GM12872 (cell line): ENCODE measurements around the gene KLHL6.

Experiments used
- TF ChIP-seq, protein P1 (sequence below): IDR thresholded peaks from 3 replicates; pipeline ENCODE4 v1.5.1; 2011; ENCODE audit warnings: low read depth, mild to moderate bottlenecking, low read length, moderate library complexity; ENCODE audit not compliant: insufficient read depth

Gene KLHL6

DNA sequence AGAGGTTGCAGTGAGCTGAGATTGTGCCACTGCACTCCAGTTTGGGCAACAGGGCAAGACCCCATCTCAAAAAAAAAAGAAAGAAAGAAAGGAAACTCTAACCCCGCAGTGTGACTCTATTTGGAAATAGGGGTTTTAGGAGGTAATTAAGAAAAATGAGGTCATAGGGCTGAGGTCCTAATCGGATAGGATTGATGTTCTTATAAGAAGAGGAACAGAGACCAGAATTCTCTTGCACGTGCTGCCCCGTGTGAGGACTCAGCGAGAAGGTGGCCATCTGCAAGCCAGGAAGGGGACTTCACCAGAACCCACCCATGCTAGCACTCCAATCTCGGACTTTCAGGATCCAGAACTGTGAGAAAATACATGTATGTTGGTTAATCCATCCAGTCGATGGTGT is 25.8 kb downstream of the KLHL6 start:
- TF ChIP-seq, protein P1, sequence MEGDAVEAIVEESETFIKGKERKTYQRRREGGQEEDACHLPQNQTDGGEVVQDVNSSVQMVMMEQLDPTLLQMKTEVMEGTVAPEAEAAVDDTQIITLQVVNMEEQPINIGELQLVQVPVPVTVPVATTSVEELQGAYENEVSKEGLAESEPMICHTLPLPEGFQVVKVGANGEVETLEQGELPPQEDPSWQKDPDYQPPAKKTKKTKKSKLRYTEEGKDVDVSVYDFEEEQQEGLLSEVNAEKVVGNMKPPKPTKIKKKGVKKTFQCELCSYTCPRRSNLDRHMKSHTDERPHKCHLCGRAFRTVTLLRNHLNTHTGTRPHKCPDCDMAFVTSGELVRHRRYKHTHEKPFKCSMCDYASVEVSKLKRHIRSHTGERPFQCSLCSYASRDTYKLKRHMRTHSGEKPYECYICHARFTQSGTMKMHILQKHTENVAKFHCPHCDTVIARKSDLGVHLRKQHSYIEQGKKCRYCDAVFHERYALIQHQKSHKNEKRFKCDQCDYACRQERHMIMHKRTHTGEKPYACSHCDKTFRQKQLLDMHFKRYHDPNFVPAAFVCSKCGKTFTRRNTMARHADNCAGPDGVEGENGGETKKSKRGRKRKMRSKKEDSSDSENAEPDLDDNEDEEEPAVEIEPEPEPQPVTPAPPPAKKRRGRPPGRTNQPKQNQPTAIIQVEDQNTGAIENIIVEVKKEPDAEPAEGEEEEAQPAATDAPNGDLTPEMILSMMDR: no peak

DNA sequence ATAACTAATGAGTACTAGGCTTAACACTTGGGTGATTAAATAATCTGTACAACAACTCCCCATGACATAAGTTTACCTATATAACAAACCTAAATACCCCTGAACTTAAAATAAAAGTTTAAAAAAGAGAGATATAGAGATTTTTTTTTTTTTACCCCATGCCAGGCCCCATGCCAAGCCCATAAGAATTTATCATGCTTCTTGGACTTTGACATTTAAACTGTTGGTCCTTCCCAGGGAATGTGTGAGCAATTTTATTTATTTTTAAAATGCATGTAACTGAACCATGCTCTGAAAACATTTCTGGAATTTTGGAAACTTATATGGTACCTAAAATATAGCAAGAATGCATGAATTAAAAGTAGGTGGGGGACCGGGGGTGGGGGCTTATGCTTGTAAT is 26.3 kb downstream of the KLHL6 start:
- TF ChIP-seq, protein P1: no peak

DNA sequence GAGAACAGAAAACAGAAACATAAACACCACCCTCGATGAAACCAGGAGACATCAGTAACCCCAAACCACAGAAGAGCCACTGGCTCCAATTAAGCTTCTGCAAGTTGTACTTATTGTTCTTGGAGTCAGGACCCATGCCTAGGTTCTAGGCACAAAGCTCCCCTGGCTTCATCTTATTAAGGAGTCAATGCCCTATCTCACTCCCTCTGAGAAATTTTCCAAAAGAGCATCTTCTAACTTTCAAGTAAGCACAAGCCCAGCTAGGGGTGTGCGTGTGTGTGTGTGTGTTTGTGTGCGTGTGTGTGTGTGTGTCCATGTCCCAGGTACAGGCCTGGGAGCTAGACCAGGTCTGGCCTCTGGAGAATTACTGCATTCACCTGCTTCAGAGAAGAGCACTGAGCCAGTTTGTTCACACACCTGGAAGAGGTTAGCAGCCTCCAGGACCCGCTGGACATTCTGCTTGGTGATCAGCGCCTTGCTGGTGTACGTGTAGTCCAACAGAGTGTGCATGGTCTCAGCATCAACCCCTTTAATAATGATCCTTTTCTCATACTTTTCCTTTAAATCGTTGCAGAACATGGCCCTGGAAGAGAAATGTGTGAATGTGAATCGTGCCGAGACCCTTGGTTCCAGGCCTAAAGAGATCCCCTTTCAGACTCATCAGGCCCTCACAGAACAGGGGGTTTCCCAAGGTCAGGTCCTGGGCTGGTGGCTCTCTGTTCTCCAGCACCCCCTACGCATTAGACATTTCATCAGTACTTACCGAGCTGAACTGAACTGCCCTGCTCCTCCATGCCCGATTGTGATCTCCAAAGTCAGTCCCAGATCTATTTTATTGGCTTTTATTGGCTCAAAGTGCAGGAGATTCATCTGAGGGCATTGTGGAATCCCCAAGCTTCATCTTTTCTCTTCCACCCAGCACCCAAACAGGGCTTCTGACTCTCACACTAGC is 27.8 kb downstream of the KLHL6 start:
- TF ChIP-seq, protein P1: no peak

DNA sequence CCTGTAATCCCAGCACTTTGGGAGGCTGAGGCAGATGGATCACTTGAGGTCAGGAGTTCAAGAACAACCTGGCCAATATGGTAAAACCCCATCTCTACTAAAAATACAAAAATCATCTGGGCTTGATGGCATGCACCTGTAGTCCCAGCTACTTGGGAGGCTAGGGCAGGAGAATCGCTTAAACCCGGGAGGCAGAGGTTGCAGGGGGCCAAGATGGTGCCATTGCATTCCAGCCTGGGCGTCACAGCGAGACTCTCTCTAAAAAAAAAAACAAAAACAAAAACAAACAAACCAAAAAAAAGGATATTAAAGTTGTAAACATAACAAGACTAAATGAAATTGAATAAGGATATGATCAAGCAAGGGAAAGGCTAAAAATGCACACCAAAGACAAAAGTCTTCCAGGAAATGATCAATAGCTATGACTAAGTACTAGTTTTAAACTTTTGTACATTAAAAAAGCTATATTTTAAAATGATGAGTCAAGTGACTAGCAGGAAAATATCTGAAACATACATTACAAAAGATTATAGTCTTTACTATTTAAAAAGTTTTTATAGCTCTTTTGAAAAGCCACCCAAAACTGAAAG is 28.6 kb downstream of the KLHL6 start:
- TF ChIP-seq, protein P1: no peak

DNA sequence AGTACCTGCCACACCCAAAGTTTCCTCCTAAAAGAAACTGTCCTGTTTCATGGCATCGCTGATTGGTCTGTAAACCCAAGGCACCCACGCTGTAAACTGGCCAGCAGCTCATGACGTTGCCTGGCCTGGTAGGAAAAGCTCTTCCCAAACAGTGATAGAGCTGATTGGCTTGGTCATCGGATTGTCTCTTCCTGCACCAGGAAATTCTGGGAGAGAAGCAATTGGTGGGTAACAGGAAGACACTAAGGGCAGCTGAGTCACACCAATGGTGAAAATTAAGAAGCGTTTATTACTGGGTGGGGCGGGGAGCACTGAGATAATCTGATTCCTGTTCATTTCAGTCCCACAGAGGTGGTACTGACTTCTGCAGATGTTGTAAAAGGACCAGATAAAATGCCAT is 31.0 kb downstream of the KLHL6 start:
- TF ChIP-seq, protein P1: no peak

DNA sequence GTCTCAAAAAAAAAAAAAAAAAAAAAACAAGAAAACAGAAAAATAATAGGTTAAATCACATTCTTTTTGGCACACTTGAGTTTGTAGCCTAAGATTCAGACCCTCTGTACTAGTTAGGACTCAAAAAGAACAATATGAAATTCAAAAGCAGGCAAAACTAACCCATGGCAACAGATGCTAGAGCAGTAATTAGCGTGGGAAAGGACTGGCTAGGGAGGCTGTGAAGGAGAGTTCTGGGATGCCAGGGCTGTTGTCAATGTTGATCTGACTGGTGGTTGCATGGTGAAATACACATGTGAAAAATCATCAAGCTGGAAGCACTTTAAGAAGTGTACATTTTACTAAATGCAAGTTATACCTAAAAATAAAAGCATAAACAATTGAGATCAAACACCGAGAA is 35.6 kb downstream of the KLHL6 start:
- TF ChIP-seq, protein P1: no peak

DNA sequence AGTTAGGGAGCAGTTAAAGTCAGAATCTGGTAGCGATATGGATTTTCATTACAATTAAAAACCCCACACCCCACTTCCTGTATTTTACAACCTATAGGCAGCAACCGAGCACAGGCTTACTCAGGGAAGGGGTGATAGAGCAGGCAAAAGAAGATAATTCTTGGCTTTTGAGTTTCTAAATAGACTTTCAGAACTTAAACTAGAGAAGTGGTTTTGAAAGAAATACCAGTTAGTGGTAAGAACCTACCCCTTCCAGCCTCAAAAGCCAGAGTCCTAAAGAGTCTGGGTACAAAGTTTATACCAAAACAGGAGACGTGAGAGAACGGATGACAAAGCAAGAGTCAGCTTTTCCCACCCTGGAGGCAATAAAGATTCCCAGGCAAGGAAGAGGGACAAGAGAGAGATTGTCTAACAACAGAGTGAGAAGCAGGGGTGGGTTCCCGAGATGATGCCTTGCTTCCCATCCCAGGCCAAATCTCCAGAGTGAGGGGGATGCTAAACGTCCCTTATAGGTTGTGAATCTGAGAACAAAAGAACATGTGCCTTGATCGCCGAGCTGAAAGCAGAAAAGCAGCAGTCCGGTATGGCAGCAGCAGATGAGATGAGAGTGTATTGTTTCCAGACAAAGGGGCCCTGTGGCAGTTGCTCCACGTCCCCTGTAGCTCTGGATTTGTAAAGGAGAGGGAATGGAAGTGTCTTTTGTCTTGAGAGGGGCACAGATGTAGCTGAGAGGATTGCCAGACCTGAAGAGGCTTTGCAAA is 36.8 kb downstream of the KLHL6 start:
- TF ChIP-seq, protein P1: no peak
